T-helper 2 cell treated with Interferon-gamma antibody and Interleukin-4, amounts not matched to agents 5 μg/mL and 100 μg/mL, for 36 hours (primary cell): ENCODE measurements around the gene ELF3.
"Not testable (repeated sequence)": the region's sequence is repeated elsewhere in the genome, so short reads cannot be mapped to it uniquely, and the experiment has no call there.

Experiments used
- DNase-seq: peaks from one replicate; pipeline ENCODE4 v3.0.0; 2021; ENCODE audit warnings: low spot score
- H3K27ac Mint-ChIP-seq: one replicate; pipeline ENCODE4 v1.8.0; 2021; ENCODE audit warnings: mild to moderate bottlenecking, mixed read lengths
- H3K27me3 Mint-ChIP-seq: one replicate; pipeline ENCODE4 v1.8.0; 2021; ENCODE audit warnings: low read depth, mixed read lengths
- H3K36me3 Mint-ChIP-seq: one replicate; pipeline ENCODE4 v1.8.0; 2021; ENCODE audit warnings: low read depth, mixed read lengths
- H3K4me1 Mint-ChIP-seq: one replicate; pipeline ENCODE4 v1.8.0; 2021; ENCODE audit warnings: low read depth, mixed read lengths
- H3K4me3 Mint-ChIP-seq: one replicate; pipeline ENCODE4 v1.8.0; 2022; ENCODE audit warnings: mild to moderate bottlenecking, moderate library complexity, mixed read lengths
- H3K9me3 Mint-ChIP-seq: one replicate; pipeline ENCODE4 v1.8.0; 2021; ENCODE audit warnings: mixed read lengths

Gene ELF3

GRCh38 chr1:202058001-202058908 is 47.9 kb downstream of the ELF3 start:
- H3K27ac Mint-ChIP-seq, result no peak overlapping the region
- H3K9me3 Mint-ChIP-seq, result no peaks in the 10 kb centered on the region
- H3K4me1 Mint-ChIP-seq, result no peaks in the 10 kb centered on the region
- no peaks in the 10 kb centered on the region for H3K36me3 Mint-ChIP-seq
- DNase-seq, result no peak
- no peaks in the 10 kb centered on the region for H3K27me3 Mint-ChIP-seq
- no peak overlapping the region for H3K4me3 Mint-ChIP-seq

DNA sequence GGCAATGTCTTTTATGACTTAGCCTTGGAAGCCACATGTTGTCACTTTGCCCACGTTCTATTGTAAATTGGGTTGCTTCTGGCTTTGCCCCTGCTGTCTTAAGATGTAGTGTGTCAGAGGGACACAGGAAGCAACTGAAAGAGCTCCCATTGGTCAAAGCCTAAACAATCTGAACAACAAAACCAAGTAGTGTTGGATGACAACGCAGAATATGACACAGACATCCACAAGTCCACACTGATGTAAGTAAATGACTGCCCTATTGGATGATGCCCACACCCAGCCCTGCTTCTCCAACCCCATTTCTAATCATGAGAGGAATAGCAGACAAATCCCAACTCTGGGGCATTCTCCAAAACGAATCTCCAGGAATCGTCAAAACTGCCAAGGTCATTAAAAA is 50.7 kb downstream of the ELF3 start:
- no peaks in the 10 kb centered on the region for H3K27me3 Mint-ChIP-seq
- no peaks in the 10 kb centered on the region for H3K36me3 Mint-ChIP-seq
- H3K4me3 Mint-ChIP-seq, result no peak overlapping the region
- no peak for DNase-seq
- H3K4me1 Mint-ChIP-seq, result no peaks in the 10 kb centered on the region
- no peak overlapping the region for H3K27ac Mint-ChIP-seq
- no peaks in the 10 kb centered on the region for H3K9me3 Mint-ChIP-seq

GRCh38 chr1:202061787-202062186 is 51.4 kb downstream of the ELF3 start:
- H3K27me3 Mint-ChIP-seq, H3K4me1 Mint-ChIP-seq, H3K4me3 Mint-ChIP-seq, H3K9me3 Mint-ChIP-seq, H3K27ac Mint-ChIP-seq, H3K36me3 Mint-ChIP-seq, DNase-seq: not testable (repeated sequence)

- H3K27ac Mint-ChIP-seq, H3K27me3 Mint-ChIP-seq, H3K9me3 Mint-ChIP-seq, H3K4me1 Mint-ChIP-seq, H3K36me3 Mint-ChIP-seq, DNase-seq, H3K4me3 Mint-ChIP-seq: not testable (repeated sequence)
Observed at GRCh38 chr1:202062636-202063035, 52.2 kb downstream of the ELF3 start.

- Mint-ChIP-seq H3K27ac (no peak overlapping the region), H3K4me1 (no peaks in the 10 kb centered on the region), H3K36me3 (no peaks in the 10 kb centered on the region), H3K27me3 (no peaks in the 10 kb centered on the region), H3K4me3 (no peak overlapping the region), H3K9me3 (no peaks in the 10 kb centered on the region)
- no peak for DNase-seq
Observed at GRCh38 chr1:202063093-202063492, 52.7 kb downstream of the ELF3 start.

DNA sequence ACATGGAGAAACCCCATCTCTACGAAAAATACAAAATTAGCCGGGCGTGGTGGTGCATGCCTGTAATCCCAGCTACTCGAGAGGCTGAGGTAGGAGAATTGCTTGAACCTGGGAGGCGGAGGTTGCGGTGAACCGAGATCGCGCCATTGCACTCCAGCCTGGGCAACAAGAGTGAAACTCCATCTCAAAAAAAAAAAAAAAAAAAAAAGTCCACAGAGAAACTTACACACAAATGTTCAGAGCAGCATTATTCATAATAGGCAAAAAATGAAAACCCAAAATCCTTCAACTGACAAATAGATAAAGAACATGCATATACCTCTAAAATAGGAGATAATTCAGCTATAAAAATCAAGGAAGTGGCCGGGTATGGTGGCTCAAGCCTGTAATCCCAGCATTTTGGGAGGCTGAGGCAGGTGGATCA is 54.5 kb downstream of the ELF3 start:
- not testable (repeated sequence) for H3K27ac Mint-ChIP-seq, H3K4me1 Mint-ChIP-seq, H3K27me3 Mint-ChIP-seq

More for the DNA sequence above, 54.5 kb downstream of the ELF3 start:
- DNase-seq, H3K9me3 Mint-ChIP-seq, H3K36me3 Mint-ChIP-seq, H3K4me3 Mint-ChIP-seq: not testable (repeated sequence)
